Measurements from ENCODE around the gene SMC6. TPM values are rescaled to one million over a fixed set of nuclear protein-coding genes. Genes with fewer than 3 reads are reported as not detected.

SMC6 gene
- total and polyA plus RNA-seq, 4 donors, result 6.9 to 34.8 (median 10.6) TPM

DNA sequence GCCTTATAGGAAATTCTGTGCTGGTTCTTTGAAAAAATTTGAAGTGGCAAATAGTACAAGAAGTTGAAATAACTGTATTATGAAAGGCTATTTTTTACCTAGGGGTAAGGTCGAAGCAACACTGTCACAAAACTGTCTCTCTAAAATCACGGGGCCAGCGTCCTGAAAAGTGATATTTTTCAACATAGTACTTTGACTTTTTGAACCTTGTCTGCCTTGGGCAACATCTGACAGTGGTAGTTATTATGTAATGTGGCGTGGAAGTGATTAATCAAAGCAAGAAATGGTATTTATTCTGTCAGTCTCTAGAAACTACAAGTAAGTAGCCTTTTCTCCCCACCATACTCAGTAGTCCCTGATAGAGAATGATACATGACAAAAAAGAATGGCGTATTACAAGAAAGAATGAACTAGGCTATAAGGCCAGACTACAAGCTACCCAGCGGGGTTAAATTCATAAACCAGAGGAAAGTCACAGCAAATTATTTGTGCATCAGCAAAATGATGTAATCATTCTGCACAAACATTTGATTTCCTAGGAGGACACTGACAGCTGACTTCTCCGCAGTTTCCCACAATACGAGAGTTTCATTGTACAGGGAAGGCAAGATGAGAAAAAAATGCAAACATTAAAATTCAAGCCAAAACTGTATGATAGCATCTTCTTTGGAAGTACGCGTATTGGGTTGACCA is 10.2 kb upstream of the SMC6 start:
- H3K9ac ChIP-seq (ENCODE audit: insufficient read depth in 1 of 2, low read length in 2 of 2), result no peak overlapping the region
- DNase-seq (no peak), ATAC-seq (ENCODE audit: insufficient read depth, low FRiP score) (no peak)
- H3K27ac ChIP-seq (ENCODE audit: low read depth in 1 of 2, low read length in 1 of 2), result no peak overlapping the region
- no peaks in the 10 kb centered on the region for H3K27me3 ChIP-seq (ENCODE audit: control insufficient read depth in 3 of 3, insufficient read depth in 3 of 3, low read length in 2 of 3)
- 85 to 91% methylated on average over 10 of the region's 10 CpGs for WGBS, 2 donors
- H3K36me3 ChIP-seq (ENCODE audit: control insufficient read depth in 4 of 4, insufficient read depth in 4 of 4, low read length in 4 of 4), result peaks cover 0 to 6% (median 3%) of the 10 kb centered on the region in 4 donors
- no peak overlapping the region for H3K4me3 ChIP-seq
- no peak for TF ChIP-seq CTCF (IDR thresholded peaks at IDR 0.05; ENCODE audit: control extremely low read depth, extremely low read depth)
- no peaks in the 10 kb centered on the region for H3K9me3 ChIP-seq (ENCODE audit: control insufficient read depth in 4 of 4, insufficient read depth in 3 of 4, low read length in 3 of 4)
- H3K4me1 ChIP-seq (ENCODE audit: control insufficient read depth in 5 of 5, insufficient read depth in 5 of 5, low read length in 5 of 5), result no peaks in the 10 kb centered on the region

DNA sequence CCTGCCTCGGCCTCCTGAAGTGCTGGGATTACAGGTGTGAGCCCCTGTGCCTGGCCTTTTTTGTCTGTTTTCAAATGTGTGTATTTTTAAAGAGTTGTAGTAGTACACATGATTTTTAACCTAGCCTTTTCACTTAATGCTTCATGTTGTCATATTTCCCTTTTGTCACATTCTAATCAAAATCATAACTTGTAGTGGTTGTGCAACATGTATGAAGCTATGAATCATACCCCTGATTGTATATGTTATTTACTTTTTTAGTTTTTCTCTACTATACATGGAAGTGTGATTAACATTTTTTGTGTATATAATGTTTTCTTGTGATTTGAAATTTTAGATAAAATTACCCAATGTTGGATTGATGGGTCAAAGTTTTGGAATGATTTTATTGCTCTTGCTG is 8.8 kb upstream of the SMC6 start:
- ATAC-seq (ENCODE audit: insufficient read depth, low FRiP score) (no peak), DNase-seq (no peak)
- Histone ChIP-seq H3K36me3 (ENCODE audit: control insufficient read depth in 4 of 4, insufficient read depth in 4 of 4, low read length in 4 of 4) (peaks cover 0 to 2% (median 0%) of the 10 kb centered on the region in 4 donors), H3K27me3 (ENCODE audit: control insufficient read depth in 3 of 3, insufficient read depth in 3 of 3, low read length in 2 of 3) (no peaks in the 10 kb centered on the region), H3K4me1 (ENCODE audit: control insufficient read depth in 5 of 5, insufficient read depth in 5 of 5, low read length in 5 of 5) (no peaks in the 10 kb centered on the region), H3K9me3 (ENCODE audit: control insufficient read depth in 4 of 4, insufficient read depth in 3 of 4, low read length in 3 of 4) (no peaks in the 10 kb centered on the region), H3K9ac (ENCODE audit: insufficient read depth in 1 of 2, low read length in 2 of 2) (no peak overlapping the region), H3K27ac (ENCODE audit: low read depth in 1 of 2, low read length in 1 of 2) (no peak overlapping the region), H3K4me3 (no peak overlapping the region)
- 93 to 100% methylated on average over 1 of the region's 1 CpG for WGBS, 2 donors
- TF ChIP-seq CTCF (IDR thresholded peaks at IDR 0.05; ENCODE audit: control extremely low read depth, extremely low read depth), result no peak

GRCh38 chr2:17759805-17760204 is 6.2 kb upstream of the SMC6 start:
- Histone ChIP-seq H3K36me3 (ENCODE audit: control insufficient read depth in 4 of 4, insufficient read depth in 4 of 4, low read length in 4 of 4) (peaks cover 0 to 1% (median 0%) of the 10 kb centered on the region in 4 donors), H3K27ac (ENCODE audit: low read depth in 1 of 2, low read length in 1 of 2) (no peak overlapping the region), H3K27me3 (ENCODE audit: control insufficient read depth in 3 of 3, insufficient read depth in 3 of 3, low read length in 2 of 3) (no peaks in the 10 kb centered on the region), H3K4me3 (no peak overlapping the region), H3K9me3 (ENCODE audit: control insufficient read depth in 4 of 4, insufficient read depth in 3 of 4, low read length in 3 of 4) (no peaks in the 10 kb centered on the region), H3K4me1 (ENCODE audit: control insufficient read depth in 5 of 5, insufficient read depth in 5 of 5, low read length in 5 of 5) (peaks cover 0 to 14% (median under 1%) of the 10 kb centered on the region in 5 donors), H3K9ac (ENCODE audit: insufficient read depth in 1 of 2, low read length in 2 of 2) (no peak overlapping the region)
- WGBS, 2 donors, result 40 to 75% methylated on average over 2 of the region's 2 CpGs
- peak in 1 of 3 donors; percentile 12 for DNase-seq
- no peak for ATAC-seq (ENCODE audit: insufficient read depth, low FRiP score)
- TF ChIP-seq CTCF (IDR thresholded peaks at IDR 0.05; ENCODE audit: control extremely low read depth, extremely low read depth), result no peak

GRCh38 chr2:17758118-17758517 is 4.5 kb upstream of the SMC6 start:
- TF ChIP-seq CTCF (IDR thresholded peaks at IDR 0.05; ENCODE audit: control extremely low read depth, extremely low read depth), result no peak
- H3K36me3 ChIP-seq (ENCODE audit: control insufficient read depth in 4 of 4, insufficient read depth in 4 of 4, low read length in 4 of 4), result no peaks in the 10 kb centered on the region
- ATAC-seq (ENCODE audit: insufficient read depth, low FRiP score), result no peak
- H3K27me3 ChIP-seq (ENCODE audit: control insufficient read depth in 3 of 3, insufficient read depth in 3 of 3, low read length in 2 of 3), result no peaks in the 10 kb centered on the region
- DNase-seq, result no peak
- H3K27ac ChIP-seq (ENCODE audit: low read depth in 1 of 2, low read length in 1 of 2), result no peak overlapping the region
- no peak overlapping the region for H3K4me3 ChIP-seq
- peaks cover 0 to 19% (median 3%) of the 10 kb centered on the region in 5 donors for H3K4me1 ChIP-seq (ENCODE audit: control insufficient read depth in 5 of 5, insufficient read depth in 5 of 5, low read length in 5 of 5)
- H3K9me3 ChIP-seq (ENCODE audit: control insufficient read depth in 4 of 4, insufficient read depth in 3 of 4, low read length in 3 of 4), result no peaks in the 10 kb centered on the region
- no peak overlapping the region for H3K9ac ChIP-seq (ENCODE audit: insufficient read depth in 1 of 2, low read length in 2 of 2)
- WGBS, 2 donors, result 40 to 70% methylated on average over 3 of the region's 3 CpGs
